Measurements from ENCODE around the gene KIF14. TPM values are rescaled to one million over a fixed set of nuclear protein-coding genes. Genes with fewer than 3 reads are reported as not detected.

Gene KIF14
- total RNA-seq, 1 experiment from 2014 or later = 20.7 TPM

DNA sequence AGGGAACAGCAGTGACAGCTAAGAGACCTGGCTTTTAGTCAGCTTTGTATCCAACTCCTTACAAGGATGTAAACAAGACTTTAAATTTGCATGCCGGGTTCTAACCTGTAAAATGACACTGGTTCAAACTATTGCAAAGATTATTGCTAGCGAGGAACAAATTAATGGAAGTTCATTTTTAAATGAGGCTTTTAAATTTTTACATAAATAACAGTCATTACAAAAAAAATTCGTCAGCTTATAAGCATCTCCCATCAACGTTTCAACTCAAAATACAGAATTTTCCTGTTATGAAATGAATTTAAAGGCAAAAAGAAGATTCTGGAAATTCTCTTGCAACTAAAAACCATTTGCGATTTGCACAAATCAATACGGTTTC lies 668 bp downstream of the KIF14 start:
- BruUV-seq (replicated peaks) = TSS peak; percentile 56
- intact Hi-C loops (cut with micrococcal nuclease; ENCODE audit: unreplicated experiment) = loop anchor here (5.0 kb wide), 3 partner anchors 47 to 492 kb away; partner anchors contain the start of genes CACNA1S and DDX59

DNA sequence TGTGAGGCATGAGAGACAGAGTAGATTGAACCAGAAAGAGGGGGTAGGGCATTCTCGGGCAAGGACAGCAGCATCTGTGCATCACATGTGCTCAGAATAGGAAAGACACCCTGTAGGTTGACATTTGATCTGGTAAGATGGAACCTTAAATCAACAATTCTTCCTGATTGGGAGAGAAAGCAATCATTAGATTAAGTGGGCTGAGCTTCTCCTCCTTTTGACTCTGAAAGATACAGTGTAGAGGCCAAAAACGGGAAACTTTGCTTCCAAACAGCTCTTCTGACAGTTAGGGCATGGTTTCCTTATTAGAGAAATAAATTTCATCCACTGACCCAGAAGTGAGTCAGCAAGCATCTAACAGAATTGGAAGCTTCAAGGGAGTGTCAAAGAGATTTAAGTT lies 9.7 kb downstream of the KIF14 start:
- intact Hi-C loops (cut with micrococcal nuclease; ENCODE audit: unreplicated experiment) = no loop called here

More for the DNA sequence above, 668 bp downstream of the KIF14 start:
- H3K9me3 Mint-ChIP-seq (ENCODE audit: low read depth, unreplicated experiment) = no peaks in the 10 kb centered on the region
- peak overlapping the region; percentile 97 for H3K4me3 Mint-ChIP-seq (ENCODE audit: low read depth, unreplicated experiment)
- TF ChIP-seq CTCF (IDR thresholded peaks at IDR 0.05; ENCODE audit: unreplicated experiment) = no peak
- DNase-seq = no peak
- H3K36me3 Mint-ChIP-seq (ENCODE audit: insufficient read depth, unreplicated experiment) = peaks cover 26% of the 10 kb centered on the region
- CTCF ChIA-PET = no interaction called here
- peaks cover 18% of the 10 kb centered on the region for H3K4me1 Mint-ChIP-seq (ENCODE audit: low read depth, unreplicated experiment)
- H3K27me3 Mint-ChIP-seq (ENCODE audit: unreplicated experiment) = no peaks in the 10 kb centered on the region
- peak overlapping the region; percentile 97 for H3K27ac Mint-ChIP-seq (ENCODE audit: unreplicated experiment)

DNA sequence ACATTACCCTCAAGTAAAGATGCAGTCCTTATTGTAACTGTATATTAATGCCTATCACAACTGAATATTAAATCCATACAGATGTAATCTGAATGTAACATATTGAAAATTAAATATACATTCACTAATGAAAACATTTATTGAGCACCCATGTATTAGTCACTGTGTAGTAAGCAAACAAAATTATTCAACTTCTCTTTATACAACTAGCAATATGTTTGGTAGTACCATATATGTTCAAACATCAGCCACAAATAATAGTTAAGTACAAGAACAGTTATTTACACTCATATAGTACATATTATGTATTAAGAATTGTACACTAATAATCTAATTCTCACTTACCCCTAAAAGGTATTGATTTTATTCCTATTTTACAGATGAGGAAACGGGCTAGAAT lies 17.9 kb downstream of the KIF14 start:
- Mint-ChIP-seq H3K27ac (ENCODE audit: unreplicated experiment) (no peak overlapping the region), H3K4me3 (ENCODE audit: low read depth, unreplicated experiment) (no peak overlapping the region), H3K9me3 (ENCODE audit: low read depth, unreplicated experiment) (no peaks in the 10 kb centered on the region), H3K27me3 (ENCODE audit: unreplicated experiment) (no peaks in the 10 kb centered on the region), H3K36me3 (ENCODE audit: insufficient read depth, unreplicated experiment) (peaks cover 35% of the 10 kb centered on the region), H3K4me1 (ENCODE audit: low read depth, unreplicated experiment) (no peaks in the 10 kb centered on the region)
- TF ChIP-seq CTCF (IDR thresholded peaks at IDR 0.05; ENCODE audit: unreplicated experiment) = no peak
- CTCF ChIA-PET = no interaction called here
- intact Hi-C loops (cut with micrococcal nuclease; ENCODE audit: unreplicated experiment) = no loop called here
- DNase-seq = no peak
- no TSS peak for BruUV-seq (replicated peaks)

More for the DNA sequence above, 9.7 kb downstream of the KIF14 start:
- BruUV-seq (replicated peaks) = no TSS peak
- no peak for TF ChIP-seq CTCF (IDR thresholded peaks at IDR 0.05; ENCODE audit: unreplicated experiment)
- Mint-ChIP-seq H3K36me3 (ENCODE audit: insufficient read depth, unreplicated experiment) (no peaks in the 10 kb centered on the region), H3K27ac (ENCODE audit: unreplicated experiment) (no peak overlapping the region), H3K4me3 (ENCODE audit: low read depth, unreplicated experiment) (no peak overlapping the region), H3K4me1 (ENCODE audit: low read depth, unreplicated experiment) (peaks cover 2% of the 10 kb centered on the region), H3K9me3 (ENCODE audit: low read depth, unreplicated experiment) (no peaks in the 10 kb centered on the region), H3K27me3 (ENCODE audit: unreplicated experiment) (no peaks in the 10 kb centered on the region)
- CTCF ChIA-PET = no interaction called here
- no peak for DNase-seq

- CTCF ChIA-PET = no interaction called here
- Mint-ChIP-seq H3K36me3 (ENCODE audit: insufficient read depth, unreplicated experiment) (peaks cover 18% of the 10 kb centered on the region), H3K9me3 (ENCODE audit: low read depth, unreplicated experiment) (no peaks in the 10 kb centered on the region), H3K4me1 (ENCODE audit: low read depth, unreplicated experiment) (no peaks in the 10 kb centered on the region), H3K27ac (ENCODE audit: unreplicated experiment) (no peak overlapping the region), H3K4me3 (ENCODE audit: low read depth, unreplicated experiment) (no peak overlapping the region), H3K27me3 (ENCODE audit: unreplicated experiment) (no peaks in the 10 kb centered on the region)
- DNase-seq = no peak
- intact Hi-C loops (cut with micrococcal nuclease; ENCODE audit: unreplicated experiment) = no loop called here
- no TSS peak for BruUV-seq (replicated peaks)
- no peak for TF ChIP-seq CTCF (IDR thresholded peaks at IDR 0.05; ENCODE audit: unreplicated experiment)
Observed at GRCh38 chr1:200590001-200590400, 30.6 kb downstream of the KIF14 start.
